AG09309 (cell line): ENCODE measurements around the gene HIVEP3.

Source experiments
- DNase-seq: peaks from one replicate; pipeline ENCODE4 v3.0.0-alpha.2; 2010; ENCODE audit warnings: low read depth
- H3K4me3 ChIP-seq: 2 replicates; pipeline ENCODE4 v1.5.1; 2011; ENCODE audit warnings: mild to moderate bottlenecking, low read depth, low read length, moderate library complexity; ENCODE audit not compliant: control insufficient read depth
- CTCF ChIP-seq: IDR thresholded peaks from 2 replicates; pipeline ENCODE4 v1.5.1; 2011; ENCODE audit warnings: mild to moderate bottlenecking, low read depth, low read length, inconsistent platforms; ENCODE audit not compliant: insufficient read depth, control insufficient read depth; ENCODE audit errors: missing control alignments

The HIVEP3 gene

GRCh38 chr1:41702771-41703170 lies 216.0 kb downstream of the HIVEP3 start:
- no peak overlapping the region for H3K4me3 ChIP-seq
- TF ChIP-seq CTCF: no peak
- no peak for DNase-seq

GRCh38 chr1:41700986-41701535 lies 217.7 kb downstream of the HIVEP3 start:
- DNase-seq: no peak
- TF ChIP-seq CTCF: no peak
- H3K4me3 ChIP-seq: no peak overlapping the region

GRCh38 chr1:41700581-41700980 lies 218.1 kb downstream of the HIVEP3 start:
- no peak overlapping the region for H3K4me3 ChIP-seq
- no peak for DNase-seq
- no peak for TF ChIP-seq CTCF

GRCh38 chr1:41699861-41700248 lies 218.9 kb downstream of the HIVEP3 start:
- DNase-seq: no peak
- no peak for TF ChIP-seq CTCF
- no peak overlapping the region for H3K4me3 ChIP-seq

- no peak for DNase-seq
- TF ChIP-seq CTCF: no peak
- no peak overlapping the region for H3K4me3 ChIP-seq
Measured at GRCh38 chr1:41698916-41699860, 219.5 kb downstream of the HIVEP3 start.

- no peak for TF ChIP-seq CTCF
- no peak for DNase-seq
- no peak overlapping the region for H3K4me3 ChIP-seq
Measured at GRCh38 chr1:41696381-41696780, 222.3 kb downstream of the HIVEP3 start.
